ENCODE measurements around the gene ANK2. TPM values are rescaled to one million over a fixed set of nuclear protein-coding genes. Genes with fewer than 3 reads are reported as not detected.

The ANK2 gene
- total and polyA plus RNA-seq, 2 of the 13 experiments (the other 11 are each of a cell fraction or from before 2014, with no cell fraction given): 2.7 to 15.1 TPM

- TF ChIP-seq ZNF770 (CRISPR knock-in tag; IDR thresholded peaks at IDR 0.05): no peak
- no peak for TF ChIP-seq NCOA5 (CRISPR knock-in tag; IDR thresholded peaks at IDR 0.05)
- TF ChIP-seq FOSL2 (CRISPR knock-in tag; IDR thresholded peaks at IDR 0.05): peak; percentile 56
- peak; percentile 39; the same call in 1 of the 2 replicates for TF ChIP-seq TARDBP (CRISPR knock-in tag; IDR thresholded peaks at IDR 0.05)
- TF ChIP-seq MTA1 (CRISPR knock-in tag; IDR thresholded peaks at IDR 0.05; ENCODE audit: borderline replicate concordance): peak; percentile 66
- TF ChIP-seq, protein P1, sequence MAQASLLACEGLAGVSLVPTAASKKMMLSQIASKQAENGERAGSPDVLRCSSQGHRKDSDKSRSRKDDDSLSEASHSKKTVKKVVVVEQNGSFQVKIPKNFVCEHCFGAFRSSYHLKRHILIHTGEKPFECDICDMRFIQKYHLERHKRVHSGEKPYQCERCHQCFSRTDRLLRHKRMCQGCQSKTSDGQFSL (CRISPR knock-in tag; IDR thresholded peaks at IDR 0.05): no peak
- TF ChIP-seq, protein P2, sequence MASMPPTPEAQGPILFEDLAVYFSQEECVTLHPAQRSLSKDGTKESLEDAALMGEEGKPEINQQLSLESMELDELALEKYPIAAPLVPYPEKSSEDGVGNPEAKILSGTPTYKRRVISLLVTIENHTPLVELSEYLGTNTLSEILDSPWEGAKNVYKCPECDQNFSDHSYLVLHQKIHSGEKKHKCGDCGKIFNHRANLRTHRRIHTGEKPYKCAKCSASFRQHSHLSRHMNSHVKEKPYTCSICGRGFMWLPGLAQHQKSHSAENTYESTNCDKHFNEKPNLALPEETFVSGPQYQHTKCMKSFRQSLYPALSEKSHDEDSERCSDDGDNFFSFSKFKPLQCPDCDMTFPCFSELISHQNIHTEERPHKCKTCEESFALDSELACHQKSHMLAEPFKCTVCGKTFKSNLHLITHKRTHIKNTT (CRISPR knock-in tag; IDR thresholded peaks at IDR 0.05): no peak
- TF ChIP-seq STAT5B (CRISPR knock-in tag; IDR thresholded peaks at IDR 0.05): no peak
- no peak for TF ChIP-seq HNRNPH1 (optimal IDR thresholded peaks at IDR 0.05; ENCODE audit: low read depth, low read length)
- peak; percentile 85 for TF ChIP-seq ARID5B (CRISPR knock-in tag; IDR thresholded peaks at IDR 0.05)
- TF ChIP-seq ZNF292 (CRISPR knock-in tag; IDR thresholded peaks at IDR 0.05; ENCODE audit: borderline replicate concordance, low read depth): peak; percentile 84; the same call in 1 of the 2 replicates
- no peak for TF ChIP-seq SMARCC2 (IDR thresholded peaks at IDR 0.05)
- peak; percentile 84 for TF ChIP-seq SIN3A (IDR thresholded peaks at IDR 0.05; ENCODE audit: borderline replicate concordance, low read depth, low read length)
- TF ChIP-seq NCOA1 (CRISPR knock-in tag; IDR thresholded peaks at IDR 0.05): no peak
- TF ChIP-seq PHF5A (CRISPR knock-in tag; IDR thresholded peaks at IDR 0.05; ENCODE audit: low read depth, unreplicated experiment): no peak
- TF ChIP-seq PRDM10 (CRISPR knock-in tag; IDR thresholded peaks at IDR 0.05; ENCODE audit: low read depth): no peak
- no peak for TF ChIP-seq MTA3 (CRISPR knock-in tag; IDR thresholded peaks at IDR 0.05)
- TF ChIP-seq SP2 (CRISPR knock-in tag; IDR thresholded peaks at IDR 0.05): no peak
- no peak for TF ChIP-seq MEF2D (CRISPR knock-in tag; IDR thresholded peaks at IDR 0.05)
Measured at GRCh38 chr4:113145519-113146291, 96.3 kb downstream of the ANK2 start (continued).
